ENCODE data around the gene DDI2.
A peak's percentile ranks its signal among the peaks of the same experiment; 100 is the strongest.

DDI2 gene

GRCh38 chr1:15617173-15618076, at the start of gene DDI2:
TSS of gene DDI2 (plus strand) at chr1:15617458. CDS start at chr1:15617671, 213 bp downstream.
- peaks cover 49% of the 10 kb centered on the region for H3K79me2 ChIP-seq (ENCODE audit: control insufficient read depth, insufficient read depth, low read length, unreplicated experiment)
- H3K4me1 ChIP-seq (ENCODE audit: control insufficient read depth, insufficient read depth, low read length, unreplicated experiment): peaks cover 35% of the 10 kb centered on the region
- peak within 1 kb of the TSS; percentile 62 for H3K27ac ChIP-seq (ENCODE audit: low read depth, low read length)
- peak within 1 kb of the TSS; percentile 62 for H2AFZ ChIP-seq (ENCODE audit: low read length, unreplicated experiment)
- H3K27me3 ChIP-seq (ENCODE audit: insufficient read depth, low read length): no peaks in the 10 kb centered on the region
- H3K4me3 ChIP-seq (ENCODE audit: low read depth, low read length): peak within 1 kb of the TSS; percentile 86
- no peaks in the 10 kb centered on the region for H3K36me3 ChIP-seq (ENCODE audit: insufficient read depth, low read length)

GRCh38 chr1:15568387-15569073, 48.7 kb upstream of the DDI2 start:
- H3K79me2 ChIP-seq (ENCODE audit: control insufficient read depth, insufficient read depth, low read length, unreplicated experiment): no peaks in the 10 kb centered on the region
- H3K36me3 ChIP-seq (ENCODE audit: insufficient read depth, low read length): peaks cover 12% of the 10 kb centered on the region
- H3K4me3 ChIP-seq (ENCODE audit: low read depth, low read length): no peak overlapping the region
- no peaks in the 10 kb centered on the region for H3K27me3 ChIP-seq (ENCODE audit: insufficient read depth, low read length)
- H2AFZ ChIP-seq (ENCODE audit: low read length, unreplicated experiment): no peak overlapping the region
- H3K27ac ChIP-seq (ENCODE audit: low read depth, low read length): no peak overlapping the region
- H3K4me1 ChIP-seq (ENCODE audit: control insufficient read depth, insufficient read depth, low read length, unreplicated experiment): no peaks in the 10 kb centered on the region

GRCh38 chr1:15570861-15571260, 46.4 kb upstream of the DDI2 start:
- H3K27ac ChIP-seq (ENCODE audit: low read depth, low read length): no peak overlapping the region
- no peaks in the 10 kb centered on the region for H3K4me1 ChIP-seq (ENCODE audit: control insufficient read depth, insufficient read depth, low read length, unreplicated experiment)
- H3K4me3 ChIP-seq (ENCODE audit: low read depth, low read length): no peak overlapping the region
- H3K79me2 ChIP-seq (ENCODE audit: control insufficient read depth, insufficient read depth, low read length, unreplicated experiment): no peaks in the 10 kb centered on the region
- H3K36me3 ChIP-seq (ENCODE audit: insufficient read depth, low read length): peaks cover 3% of the 10 kb centered on the region; the same call in 1 of the 2 replicates
- no peak overlapping the region for H2AFZ ChIP-seq (ENCODE audit: low read length, unreplicated experiment)
- H3K27me3 ChIP-seq (ENCODE audit: insufficient read depth, low read length): no peaks in the 10 kb centered on the region

- Histone ChIP-seq H3K27me3 (ENCODE audit: insufficient read depth, low read length) (no peaks in the 10 kb centered on the region), H2AFZ (ENCODE audit: low read length, unreplicated experiment) (no peak overlapping the region), H3K27ac (ENCODE audit: low read depth, low read length) (no peak overlapping the region), H3K79me2 (ENCODE audit: control insufficient read depth, insufficient read depth, low read length, unreplicated experiment) (no peaks in the 10 kb centered on the region), H3K36me3 (ENCODE audit: insufficient read depth, low read length) (peaks cover 3% of the 10 kb centered on the region; the same call in 1 of the 2 replicates), H3K4me3 (ENCODE audit: low read depth, low read length) (no peak overlapping the region), H3K4me1 (ENCODE audit: control insufficient read depth, insufficient read depth, low read length, unreplicated experiment) (no peaks in the 10 kb centered on the region)
Measured at GRCh38 chr1:15571266-15571665, 46.0 kb upstream of the DDI2 start.

GRCh38 chr1:15573477-15573876, 43.8 kb upstream of the DDI2 start:
- no peaks in the 10 kb centered on the region for H3K4me1 ChIP-seq (ENCODE audit: control insufficient read depth, insufficient read depth, low read length, unreplicated experiment)
- no peak overlapping the region for H2AFZ ChIP-seq (ENCODE audit: low read length, unreplicated experiment)
- H3K4me3 ChIP-seq (ENCODE audit: low read depth, low read length): no peak overlapping the region
- H3K27me3 ChIP-seq (ENCODE audit: insufficient read depth, low read length): no peaks in the 10 kb centered on the region
- H3K79me2 ChIP-seq (ENCODE audit: control insufficient read depth, insufficient read depth, low read length, unreplicated experiment): no peaks in the 10 kb centered on the region
- no peak overlapping the region for H3K27ac ChIP-seq (ENCODE audit: low read depth, low read length)
- no peaks in the 10 kb centered on the region for H3K36me3 ChIP-seq (ENCODE audit: insufficient read depth, low read length)

- H3K4me1 ChIP-seq (ENCODE audit: control insufficient read depth, insufficient read depth, low read length, unreplicated experiment): no peaks in the 10 kb centered on the region
Measured at GRCh38 chr1:15574741-15575140, 42.5 kb upstream of the DDI2 start.

GRCh38 chr1:15575549-15576150, 41.6 kb upstream of the DDI2 start:
- Histone ChIP-seq H3K27me3 (ENCODE audit: insufficient read depth, low read length) (no peaks in the 10 kb centered on the region), H3K27ac (ENCODE audit: low read depth, low read length) (no peak overlapping the region), H3K4me1 (ENCODE audit: control insufficient read depth, insufficient read depth, low read length, unreplicated experiment) (no peaks in the 10 kb centered on the region), H3K36me3 (ENCODE audit: insufficient read depth, low read length) (no peaks in the 10 kb centered on the region), H3K79me2 (ENCODE audit: control insufficient read depth, insufficient read depth, low read length, unreplicated experiment) (no peaks in the 10 kb centered on the region), H3K4me3 (ENCODE audit: low read depth, low read length) (no peak overlapping the region), H2AFZ (ENCODE audit: low read length, unreplicated experiment) (no peak overlapping the region)

More at GRCh38 chr1:15574741-15575140, 42.5 kb upstream of the DDI2 start:
- H3K4me3 ChIP-seq (ENCODE audit: low read depth, low read length): no peak overlapping the region
- H3K79me2 ChIP-seq (ENCODE audit: control insufficient read depth, insufficient read depth, low read length, unreplicated experiment): no peaks in the 10 kb centered on the region
- no peaks in the 10 kb centered on the region for H3K36me3 ChIP-seq (ENCODE audit: insufficient read depth, low read length)
- H3K27me3 ChIP-seq (ENCODE audit: insufficient read depth, low read length): no peaks in the 10 kb centered on the region
- no peak overlapping the region for H3K27ac ChIP-seq (ENCODE audit: low read depth, low read length)
- no peak overlapping the region for H2AFZ ChIP-seq (ENCODE audit: low read length, unreplicated experiment)

- no peaks in the 10 kb centered on the region for H3K27me3 ChIP-seq (ENCODE audit: insufficient read depth, low read length)
- H2AFZ ChIP-seq (ENCODE audit: low read length, unreplicated experiment): no peak overlapping the region
Measured at GRCh38 chr1:15577691-15578090, 39.6 kb upstream of the DDI2 start.

GRCh38 chr1:15578921-15579682, 38.2 kb upstream of the DDI2 start:
- Histone ChIP-seq H2AFZ (ENCODE audit: low read length, unreplicated experiment) (no peak overlapping the region), H3K27ac (ENCODE audit: low read depth, low read length) (no peak overlapping the region), H3K4me3 (ENCODE audit: low read depth, low read length) (no peak overlapping the region)

More at GRCh38 chr1:15577691-15578090, 39.6 kb upstream of the DDI2 start:
- no peaks in the 10 kb centered on the region for H3K36me3 ChIP-seq (ENCODE audit: insufficient read depth, low read length)
- H3K4me1 ChIP-seq (ENCODE audit: control insufficient read depth, insufficient read depth, low read length, unreplicated experiment): no peaks in the 10 kb centered on the region
- H3K27ac ChIP-seq (ENCODE audit: low read depth, low read length): no peak overlapping the region
- no peak overlapping the region for H3K4me3 ChIP-seq (ENCODE audit: low read depth, low read length)
- no peaks in the 10 kb centered on the region for H3K79me2 ChIP-seq (ENCODE audit: control insufficient read depth, insufficient read depth, low read length, unreplicated experiment)

GRCh38 chr1:15579683-15580047, 37.6 kb upstream of the DDI2 start:
- no peaks in the 10 kb centered on the region for H3K27me3 ChIP-seq (ENCODE audit: insufficient read depth, low read length)
- no peaks in the 10 kb centered on the region for H3K79me2 ChIP-seq (ENCODE audit: control insufficient read depth, insufficient read depth, low read length, unreplicated experiment)
- no peak overlapping the region for H3K4me3 ChIP-seq (ENCODE audit: low read depth, low read length)
- H2AFZ ChIP-seq (ENCODE audit: low read length, unreplicated experiment): no peak overlapping the region
- H3K27ac ChIP-seq (ENCODE audit: low read depth, low read length): no peak overlapping the region
- H3K4me1 ChIP-seq (ENCODE audit: control insufficient read depth, insufficient read depth, low read length, unreplicated experiment): peaks cover 3% of the 10 kb centered on the region
- H3K36me3 ChIP-seq (ENCODE audit: insufficient read depth, low read length): no peaks in the 10 kb centered on the region

More at GRCh38 chr1:15578921-15579682, 38.2 kb upstream of the DDI2 start:
- Histone ChIP-seq H3K27me3 (ENCODE audit: insufficient read depth, low read length) (no peaks in the 10 kb centered on the region), H3K36me3 (ENCODE audit: insufficient read depth, low read length) (no peaks in the 10 kb centered on the region), H3K4me1 (ENCODE audit: control insufficient read depth, insufficient read depth, low read length, unreplicated experiment) (peaks cover 3% of the 10 kb centered on the region), H3K79me2 (ENCODE audit: control insufficient read depth, insufficient read depth, low read length, unreplicated experiment) (no peaks in the 10 kb centered on the region)

All from ACC112 (cell line).